Measurements from ENCODE around the gene RASGRF2.

Gene RASGRF2

GRCh38 chr5:81182396-81183390, 222.5 kb downstream of the RASGRF2 start:
- DNase-seq = no peak

DNA sequence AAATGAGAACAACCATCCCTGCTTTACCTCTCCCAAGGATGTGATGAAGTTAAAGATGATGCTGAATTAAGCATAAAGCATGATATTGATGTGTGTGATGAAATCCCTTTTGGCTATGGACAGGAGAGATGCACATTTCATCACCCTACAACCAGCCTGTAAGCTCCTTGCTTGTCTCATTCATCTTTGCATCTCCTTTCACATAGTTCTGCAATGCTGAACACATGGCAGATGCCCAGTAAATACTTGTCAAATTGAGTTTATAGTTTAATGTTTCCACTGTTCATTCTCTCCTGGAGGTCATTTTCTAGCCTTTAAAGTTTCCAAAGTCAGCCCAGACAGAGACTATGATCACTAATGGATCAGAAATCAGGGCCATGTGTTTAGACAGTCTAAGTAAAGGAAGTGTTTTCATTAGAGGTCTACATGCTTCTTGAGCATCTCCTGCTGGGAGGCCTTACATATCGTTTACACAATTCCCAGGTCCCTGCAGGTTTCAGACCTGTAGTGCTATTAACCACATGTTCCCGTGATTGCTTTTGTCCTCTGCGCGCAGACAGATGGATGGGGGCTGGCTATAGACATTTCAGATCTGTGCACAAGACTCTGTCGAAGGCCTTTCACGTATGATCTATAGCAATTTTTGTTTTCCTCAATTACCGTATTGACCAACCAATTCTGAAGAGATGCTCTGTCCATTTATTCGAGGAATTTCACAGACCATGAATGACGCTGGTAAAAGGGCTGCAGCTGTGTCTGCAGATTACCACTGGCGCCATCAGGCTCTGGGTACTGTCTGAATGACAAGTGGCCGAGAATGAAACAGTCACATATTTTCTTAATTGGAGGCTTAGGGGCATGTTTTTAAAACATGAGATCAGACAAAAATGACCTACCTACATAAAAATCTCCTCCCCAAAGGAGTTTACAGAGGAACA, 223.9 kb downstream of the RASGRF2 start:
- DNase-seq = no peak

GRCh38 chr5:81184749-81185110, 224.6 kb downstream of the RASGRF2 start:
- no peak for DNase-seq

DNA sequence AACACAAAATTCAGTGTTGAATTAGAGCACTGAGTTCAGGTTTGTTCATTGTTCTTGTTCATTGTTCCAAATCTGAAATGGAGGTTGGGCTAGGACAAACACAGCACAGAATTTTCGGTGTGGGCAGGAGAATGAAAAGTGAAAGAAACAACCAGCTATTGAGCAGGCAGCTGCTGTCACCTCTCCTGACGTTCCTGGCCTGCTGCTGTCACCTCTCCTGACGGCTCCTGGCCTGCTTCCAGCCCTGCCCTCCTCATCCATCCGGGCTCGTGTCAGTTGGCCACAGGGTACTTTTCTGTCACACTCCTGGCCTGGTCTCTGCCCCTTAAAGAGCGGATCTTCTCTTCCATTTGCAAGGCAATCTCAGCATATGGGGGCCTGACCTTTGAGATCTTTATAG, 227.7 kb downstream of the RASGRF2 start:
- no peak for DNase-seq

DNA sequence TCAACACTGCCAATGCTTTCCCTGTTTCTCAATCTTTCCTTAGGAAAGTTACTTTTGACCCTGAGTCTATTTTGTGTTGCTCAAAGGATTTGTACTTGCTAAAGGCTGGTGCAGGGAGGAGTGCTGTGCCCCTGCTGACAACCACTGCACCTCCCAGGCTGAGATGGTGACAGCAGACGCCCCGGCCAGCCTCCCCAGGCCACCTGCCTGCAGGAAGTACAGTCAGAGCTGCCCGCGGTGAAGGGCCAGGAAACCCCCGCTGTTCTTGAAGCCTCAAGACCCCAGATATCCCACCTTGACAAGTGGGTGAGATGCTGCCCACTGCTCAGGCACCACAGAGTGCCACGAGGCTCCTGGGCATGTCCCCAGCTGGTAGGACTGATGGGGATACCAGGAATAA, 228.8 kb downstream of the RASGRF2 start:
- DNase-seq = no peak

GRCh38 chr5:81189875-81190498, 229.8 kb downstream of the RASGRF2 start:
- DNase-seq = no peak

DNA sequence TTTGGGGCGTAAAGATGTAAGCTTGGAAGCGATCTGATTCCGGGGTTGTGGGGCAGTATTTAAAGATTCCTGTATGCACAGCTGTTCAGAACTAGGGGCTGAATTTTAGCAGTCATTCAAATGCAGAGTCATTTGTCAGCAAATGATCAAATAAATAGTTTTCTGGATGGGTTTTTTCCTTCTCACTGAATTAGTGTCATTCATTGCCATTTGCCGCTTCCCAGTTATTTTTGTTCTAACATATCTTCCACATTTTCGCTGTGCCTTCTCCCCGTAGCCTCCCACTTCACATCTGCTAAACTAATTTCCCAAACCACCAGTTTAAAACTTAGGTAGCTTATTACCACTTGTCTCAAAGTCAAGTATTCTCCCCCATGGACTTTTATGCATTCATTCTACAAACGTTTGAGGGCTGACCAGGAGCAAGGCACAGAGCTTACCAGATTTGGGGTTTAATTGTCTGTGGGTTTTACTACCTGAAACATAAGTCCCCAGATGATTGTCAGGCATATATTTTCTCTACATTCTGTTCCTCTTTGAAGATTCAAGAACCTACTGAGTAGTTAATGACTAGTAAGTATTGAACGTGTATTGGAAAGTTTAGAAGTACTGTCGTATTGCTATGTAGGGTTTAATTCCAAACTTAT, 231.7 kb downstream of the RASGRF2 start:
- DNase-seq = no peak

- no peak for DNase-seq
Measured at GRCh38 chr5:81192373-81192750, 232.2 kb downstream of the RASGRF2 start.

DNA sequence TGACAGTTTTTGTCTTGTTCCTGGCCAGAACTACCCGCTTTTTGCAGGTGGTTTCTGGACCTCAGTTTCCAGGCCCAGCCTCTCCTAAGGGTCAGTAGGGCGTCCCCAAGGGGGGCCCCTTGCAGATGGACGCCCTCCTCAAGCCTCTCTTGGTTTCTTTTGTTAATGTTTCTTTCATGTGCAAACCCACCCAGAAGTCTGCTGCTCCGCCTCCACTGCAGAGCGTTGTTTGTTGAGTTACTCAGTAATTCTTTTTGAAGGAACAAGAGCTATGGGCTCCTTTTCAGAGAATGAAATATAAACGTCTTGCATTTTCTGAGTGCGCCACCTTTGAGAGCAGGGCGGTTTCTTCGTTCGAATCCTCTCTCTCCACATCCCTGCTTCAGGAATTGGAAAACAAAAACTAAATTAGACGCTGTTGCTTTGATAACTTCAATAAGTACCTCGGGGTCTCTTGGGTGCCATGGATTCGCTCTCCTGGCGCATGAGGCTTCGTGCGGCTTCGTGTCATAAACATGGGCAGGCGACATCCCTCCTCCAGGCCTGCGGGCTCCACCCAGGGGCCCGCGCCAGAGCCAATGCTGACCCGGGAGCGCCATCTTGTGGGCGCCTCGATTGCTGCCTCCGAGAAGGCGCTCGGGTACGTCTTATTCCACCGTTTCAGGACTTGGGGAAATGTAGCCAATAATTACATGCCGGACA, 234.6 kb downstream of the RASGRF2 start:
- DNase-seq = no peak

DNA sequence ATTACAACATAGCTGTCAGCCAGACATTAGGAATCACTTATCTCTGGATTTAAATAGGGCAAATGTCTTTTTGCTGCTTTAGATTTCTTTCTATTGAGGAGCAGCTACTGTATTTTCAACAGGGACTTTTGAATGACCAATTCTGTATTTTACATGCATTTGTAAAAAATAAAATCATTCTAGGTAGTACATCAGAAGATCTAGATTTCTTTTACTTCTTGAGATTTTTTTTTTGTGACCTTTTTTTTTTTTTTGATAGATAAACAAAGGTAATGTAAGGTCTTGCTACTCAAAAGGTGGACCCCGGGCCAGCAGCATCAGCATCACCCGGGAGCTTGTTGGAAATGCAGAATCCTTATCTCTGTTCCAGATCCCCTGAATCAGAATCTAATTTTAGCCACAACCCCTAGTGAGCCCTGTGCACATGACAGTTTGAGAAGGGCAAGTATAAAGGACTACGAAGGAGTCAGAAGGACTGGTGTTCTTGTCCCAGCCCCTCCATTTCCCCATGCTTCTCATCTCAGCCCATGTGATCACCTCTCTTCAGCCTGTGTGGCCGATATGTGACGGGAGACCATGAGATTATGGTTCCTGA, 235.3 kb downstream of the RASGRF2 start:
- DNase-seq = no peak

DNA sequence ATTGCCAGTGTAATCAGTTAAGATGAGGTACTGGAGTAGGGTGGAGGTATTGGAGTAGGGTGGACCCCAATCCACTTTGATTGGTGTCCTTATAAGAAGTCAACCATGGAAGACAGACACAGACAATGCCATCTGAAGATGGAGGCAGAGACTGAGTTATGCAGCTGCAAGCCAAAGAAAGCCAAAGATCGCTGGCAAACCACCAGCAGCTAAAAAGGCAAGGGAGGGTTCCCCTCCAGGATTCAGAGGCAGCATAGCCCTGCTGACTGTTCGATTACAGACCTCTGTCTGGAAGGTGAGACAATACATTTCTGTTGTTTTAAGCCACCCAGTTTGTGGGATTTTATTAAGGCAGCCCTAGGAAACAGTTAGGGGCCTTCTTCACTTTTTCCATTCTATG, 242.5 kb downstream of the RASGRF2 start:
- no peak for DNase-seq

DNA sequence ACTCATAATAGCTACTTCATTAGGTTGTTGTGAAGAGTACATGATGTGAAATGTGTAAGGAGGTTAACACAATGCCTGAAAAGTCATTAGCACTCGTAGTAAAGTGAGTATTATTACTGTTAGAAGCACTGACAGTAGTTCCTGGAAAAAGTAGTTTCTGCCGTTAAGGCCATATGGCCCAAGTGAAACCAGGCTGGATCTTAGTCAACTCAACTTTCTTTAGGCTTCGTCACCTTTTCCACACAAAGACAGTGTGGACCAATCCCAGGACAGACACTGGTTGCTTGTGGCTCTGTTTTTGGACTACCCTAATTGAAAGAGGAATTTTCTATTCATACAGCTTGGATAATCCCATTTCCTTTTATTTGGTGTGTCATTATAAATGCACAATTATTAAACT, 243.6 kb downstream of the RASGRF2 start:
- DNase-seq = no peak

DNA sequence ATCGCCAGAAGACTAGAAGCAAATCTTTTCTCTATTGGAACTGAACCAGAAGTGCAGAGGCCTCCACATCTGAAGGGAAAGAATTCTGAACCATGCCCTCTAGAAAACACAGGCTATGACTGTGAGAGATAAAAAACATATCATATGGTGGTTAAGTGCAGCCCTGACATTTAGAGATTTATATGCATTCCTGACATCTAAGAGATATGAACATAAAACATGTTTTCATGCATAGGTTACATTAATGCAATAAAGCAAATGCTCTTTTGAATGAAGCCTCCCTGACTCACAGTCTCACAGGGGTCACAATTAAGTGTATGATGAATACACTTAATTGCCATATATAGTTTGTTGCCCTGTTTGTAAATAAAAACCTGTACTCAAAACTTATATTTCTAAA, 244.0 kb downstream of the RASGRF2 start:
- no peak for DNase-seq

DNA sequence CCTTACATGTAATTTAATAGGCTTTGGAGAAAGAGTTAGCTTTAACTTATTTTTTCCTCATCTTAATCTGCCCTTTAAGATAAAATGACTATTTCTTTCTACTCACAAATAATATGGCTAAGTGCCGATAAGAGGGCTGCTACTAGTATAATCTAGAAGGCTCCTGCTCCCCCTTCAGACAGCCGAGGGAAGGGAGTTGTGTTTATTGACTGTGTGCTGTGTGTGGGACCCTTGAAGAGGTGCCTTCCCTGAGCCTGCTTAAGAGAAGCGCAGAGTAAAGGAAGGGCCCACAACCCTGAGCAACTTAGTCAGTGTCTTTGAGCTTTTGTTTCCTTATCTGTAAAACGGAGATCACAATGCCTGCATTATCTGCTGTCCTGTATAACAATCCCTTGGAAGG, 244.9 kb downstream of the RASGRF2 start:
- no peak for DNase-seq

- no peak for DNase-seq
Measured at GRCh38 chr5:81207009-81207408, 246.8 kb downstream of the RASGRF2 start.

GRCh38 chr5:81208904-81209303, 248.7 kb downstream of the RASGRF2 start:
- no peak for DNase-seq

- DNase-seq = no peak
Measured at GRCh38 chr5:81209386-81209785, 249.2 kb downstream of the RASGRF2 start.

- no peak for DNase-seq
Measured at GRCh38 chr5:81209869-81210493, 249.8 kb downstream of the RASGRF2 start.

DNA sequence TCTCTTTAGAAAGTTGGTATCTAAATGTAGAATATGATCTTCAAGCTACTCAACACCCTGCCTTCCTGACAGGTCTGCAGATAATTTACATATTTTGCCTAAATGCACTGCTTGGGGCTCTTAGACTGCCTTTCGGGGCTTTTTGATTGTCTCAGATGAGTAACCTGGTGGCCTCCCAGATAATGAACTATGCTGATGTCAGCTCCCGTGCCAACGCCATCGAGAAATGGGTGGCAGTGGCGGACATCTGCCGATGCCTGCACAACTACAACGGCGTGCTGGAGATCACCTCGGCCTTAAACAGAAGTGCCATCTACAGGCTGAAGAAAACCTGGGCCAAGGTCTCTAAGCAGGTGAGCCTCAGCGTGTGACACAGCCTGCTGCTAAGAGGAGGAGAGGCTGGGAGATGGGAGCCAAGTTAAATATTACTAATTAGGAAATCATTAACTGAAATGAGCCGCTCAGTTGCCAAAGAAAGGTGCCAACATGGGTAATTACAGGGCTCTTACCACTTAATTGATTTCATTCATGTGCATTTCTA, 252.1 kb downstream of the RASGRF2 start:
- peak; percentile 57 for DNase-seq

DNA sequence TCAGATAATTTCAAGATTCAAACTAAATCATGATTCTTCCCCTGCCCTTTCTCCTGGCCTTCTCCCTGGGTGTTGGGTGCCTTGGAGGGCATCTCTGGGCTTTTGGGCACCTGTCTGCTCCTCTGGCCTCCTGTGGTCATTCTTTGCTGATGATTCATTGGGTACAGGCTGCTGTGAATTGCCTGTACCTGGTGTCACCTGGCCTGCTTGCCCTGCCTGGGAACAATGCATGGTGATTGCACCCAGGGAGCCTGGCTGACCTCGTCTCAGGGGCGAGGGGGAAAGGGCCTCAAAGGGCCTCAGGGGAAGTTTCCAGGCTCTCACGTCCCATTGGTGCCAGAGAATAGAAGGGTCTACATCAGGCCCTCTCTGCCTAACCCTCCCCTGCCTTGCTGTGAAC, 252.9 kb downstream of the RASGRF2 start:
- no peak for DNase-seq

- DNase-seq = no peak
Measured at GRCh38 chr5:81214848-81215247, 254.7 kb downstream of the RASGRF2 start.

Data from NCI-H2081 treated with DMSO at 0.1 percent for 48 hours (cell line).